ENCODE results near the gene PGLYRP3. TPM values are rescaled to one million over a fixed set of nuclear protein-coding genes. Genes with fewer than 3 reads are reported as not detected.
A peak's percentile ranks its signal among the peaks of the same experiment; 100 is the strongest.

Gene PGLYRP3
- total RNA-seq, 4 donors from 2014 or later: not detected

- DNase-seq (ENCODE audit: low spot score in 2 of 2): no peak
These were observed 40.6 kb downstream of the PGLYRP3 start for GRCh38 chr1:153272186-153272585.

DNA sequence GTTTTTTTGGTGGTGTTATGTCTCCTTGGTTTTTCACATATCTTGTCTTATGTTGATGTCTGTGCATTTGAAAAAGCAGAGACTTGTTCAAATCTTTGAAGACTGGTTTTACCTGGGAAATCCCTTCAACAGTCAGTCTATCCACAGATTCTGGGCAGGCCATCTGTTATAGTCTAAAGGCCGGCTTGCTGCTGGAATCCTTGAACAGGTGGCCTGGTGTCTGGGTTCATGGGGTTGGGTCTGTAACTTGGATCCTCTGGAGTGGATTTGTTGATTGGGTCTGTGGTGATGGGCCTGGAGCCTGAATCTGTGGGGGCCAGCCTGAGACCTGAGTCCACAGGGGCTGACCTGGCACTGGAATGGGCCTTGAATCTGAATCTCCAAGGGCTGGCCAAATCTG, 41.0 kb downstream of the PGLYRP3 start:
- 89 to 100% methylated on average over 1 of the region's 1 CpG for WGBS, 2 donors
- H3K9me3 ChIP-seq: no peaks in the 10 kb centered on the region
- no peak overlapping the region for H3K4me3 ChIP-seq
- DNase-seq (ENCODE audit: low spot score in 2 of 2): no peak
- H3K4me1 ChIP-seq: no peaks in the 10 kb centered on the region
- no peak overlapping the region for H3K27ac ChIP-seq
- H3K27me3 ChIP-seq: no peaks in the 10 kb centered on the region
- no peaks in the 10 kb centered on the region for H3K36me3 ChIP-seq
- TF ChIP-seq POLR2A (IDR thresholded peaks at IDR 0.05): no peak

More at GRCh38 chr1:153272186-153272585, 40.6 kb downstream of the PGLYRP3 start:
- Histone ChIP-seq H3K36me3 (no peaks in the 10 kb centered on the region), H3K9me3 (no peaks in the 10 kb centered on the region), H3K4me3 (no peak overlapping the region), H3K4me1 (no peaks in the 10 kb centered on the region), H3K27me3 (no peaks in the 10 kb centered on the region), H3K27ac (no peak overlapping the region)
- no peak for TF ChIP-seq POLR2A (IDR thresholded peaks at IDR 0.05)
- 100% methylated on average over 1 of the region's 1 CpG; no CpG with 5 or more reads in 1 of the 2 donors for WGBS, 2 donors

GRCh38 chr1:153265457-153265856, 47.3 kb downstream of the PGLYRP3 start:
- TF ChIP-seq, protein P1, sequence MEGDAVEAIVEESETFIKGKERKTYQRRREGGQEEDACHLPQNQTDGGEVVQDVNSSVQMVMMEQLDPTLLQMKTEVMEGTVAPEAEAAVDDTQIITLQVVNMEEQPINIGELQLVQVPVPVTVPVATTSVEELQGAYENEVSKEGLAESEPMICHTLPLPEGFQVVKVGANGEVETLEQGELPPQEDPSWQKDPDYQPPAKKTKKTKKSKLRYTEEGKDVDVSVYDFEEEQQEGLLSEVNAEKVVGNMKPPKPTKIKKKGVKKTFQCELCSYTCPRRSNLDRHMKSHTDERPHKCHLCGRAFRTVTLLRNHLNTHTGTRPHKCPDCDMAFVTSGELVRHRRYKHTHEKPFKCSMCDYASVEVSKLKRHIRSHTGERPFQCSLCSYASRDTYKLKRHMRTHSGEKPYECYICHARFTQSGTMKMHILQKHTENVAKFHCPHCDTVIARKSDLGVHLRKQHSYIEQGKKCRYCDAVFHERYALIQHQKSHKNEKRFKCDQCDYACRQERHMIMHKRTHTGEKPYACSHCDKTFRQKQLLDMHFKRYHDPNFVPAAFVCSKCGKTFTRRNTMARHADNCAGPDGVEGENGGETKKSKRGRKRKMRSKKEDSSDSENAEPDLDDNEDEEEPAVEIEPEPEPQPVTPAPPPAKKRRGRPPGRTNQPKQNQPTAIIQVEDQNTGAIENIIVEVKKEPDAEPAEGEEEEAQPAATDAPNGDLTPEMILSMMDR (IDR thresholded peaks at IDR 0.05): no peak
- TF ChIP-seq EP300 (IDR thresholded peaks at IDR 0.05): no peak
- TF ChIP-seq POLR2A (IDR thresholded peaks at IDR 0.05): no peak
- Histone ChIP-seq H3K36me3 (no peaks in the 10 kb centered on the region), H3K4me1 (peaks cover 0 to 23% (median 14%) of the 10 kb centered on the region in 4 donors), H3K27me3 (peaks cover 0 to 51% of the 10 kb centered on the region in 2 donors), H3K27ac (no peak overlapping the region), H3K4me3 (no peak overlapping the region), H3K9me3 (no peaks in the 10 kb centered on the region)
- DNase-seq (ENCODE audit: low spot score in 2 of 2): no peak
- 71 to 74% methylated on average over 1 of the region's 1 CpG for WGBS, 2 donors

DNA sequence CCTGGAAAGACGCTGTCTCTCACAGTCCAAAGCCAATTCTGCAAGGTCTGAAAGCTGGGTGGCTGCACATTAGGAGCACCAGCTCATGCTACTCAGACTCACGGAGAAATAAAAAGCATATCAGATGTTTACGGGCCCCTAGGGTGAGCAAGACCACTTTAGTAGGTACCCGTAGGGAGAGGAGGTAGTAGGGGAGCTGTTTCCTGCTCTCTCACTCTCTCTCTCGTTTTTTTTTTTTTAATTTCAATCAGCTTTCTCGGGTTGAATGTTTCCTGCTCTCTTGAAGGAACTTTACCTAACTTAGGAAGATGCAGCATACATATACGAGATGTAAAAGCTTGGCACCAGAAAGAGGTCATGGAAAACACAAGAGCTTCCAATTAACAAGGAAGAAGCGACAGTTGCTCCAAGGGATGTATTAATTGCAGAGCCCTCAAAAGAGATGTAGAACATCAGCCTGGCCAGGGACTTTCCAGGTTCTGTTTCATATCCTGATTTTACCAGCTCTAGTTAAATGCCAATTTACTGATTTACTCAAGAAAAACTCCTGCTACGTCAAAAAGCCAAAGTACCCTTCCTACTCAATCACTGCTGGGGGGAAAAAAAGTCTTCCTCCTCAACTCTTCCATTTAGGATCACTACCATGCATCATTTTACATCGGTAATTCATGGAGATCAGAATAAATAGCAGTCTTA, 50.1 kb downstream of the PGLYRP3 start:
- TF ChIP-seq POLR2A (IDR thresholded peaks at IDR 0.05): no peak
- TF ChIP-seq EP300 (IDR thresholded peaks at IDR 0.05): no peak
- TF ChIP-seq, protein P1 (IDR thresholded peaks at IDR 0.05): no peak
- H3K4me3 ChIP-seq: no peak overlapping the region
- no peak for DNase-seq (ENCODE audit: low spot score in 2 of 2)
- no peaks in the 10 kb centered on the region for H3K9me3 ChIP-seq
- H3K4me1 ChIP-seq: peaks cover 0 to 24% (median 14%) of the 10 kb centered on the region in 4 donors
- peaks cover 0 to 60% of the 10 kb centered on the region in 2 donors for H3K27me3 ChIP-seq
- no peaks in the 10 kb centered on the region for H3K36me3 ChIP-seq
- WGBS, 2 donors: 47% methylated on average over 10 of the region's 10 CpGs
- H3K27ac ChIP-seq: no peak overlapping the region

GRCh38 chr1:153262070-153262366, 50.7 kb downstream of the PGLYRP3 start:
- H3K27ac ChIP-seq: no peak overlapping the region
- H3K4me1 ChIP-seq: peaks cover 0 to 24% (median 14%) of the 10 kb centered on the region in 4 donors
- peaks cover 0 to 60% of the 10 kb centered on the region in 2 donors for H3K27me3 ChIP-seq
- no peak for DNase-seq (ENCODE audit: low spot score in 2 of 2)
- peak overlapping the region in 3 of 4 donors; percentile 36 to 52 (median 41) for H3K4me3 ChIP-seq
- WGBS, 2 donors: 57 to 68% methylated on average over 6 of the region's 6 CpGs
- H3K36me3 ChIP-seq: no peaks in the 10 kb centered on the region
- TF ChIP-seq, protein P1 (IDR thresholded peaks at IDR 0.05): no peak
- TF ChIP-seq EP300 (IDR thresholded peaks at IDR 0.05): no peak
- TF ChIP-seq POLR2A (IDR thresholded peaks at IDR 0.05): no peak
- H3K9me3 ChIP-seq: no peaks in the 10 kb centered on the region

GRCh38 chr1:153261281-153262069, 51.3 kb downstream of the PGLYRP3 start:
- WGBS, 2 donors: 15 to 27% methylated on average over 6 to 10 of the region's 80 CpGs
- Histone ChIP-seq H3K27ac (no peak overlapping the region), H3K36me3 (no peaks in the 10 kb centered on the region), H3K27me3 (peaks cover 0 to 60% of the 10 kb centered on the region in 2 donors), H3K4me3 (peak overlapping the region; percentile 26 to 52 (median 38)), H3K4me1 (peaks cover 0 to 24% (median 14%) of the 10 kb centered on the region in 4 donors), H3K9me3 (no peaks in the 10 kb centered on the region)
- TF ChIP-seq POLR2A (IDR thresholded peaks at IDR 0.05) (no peak), EP300 (IDR thresholded peaks at IDR 0.05) (no peak)
- TF ChIP-seq, protein P1 (IDR thresholded peaks at IDR 0.05): no peak
- no peak for DNase-seq (ENCODE audit: low spot score in 2 of 2)

All from tibial nerve (tissue), 4 donors.